Chondrocyte (in vitro differentiated cells): ENCODE results near the gene ALG14. TPM values are rescaled to one million over a fixed set of nuclear protein-coding genes. Genes with fewer than 3 reads are reported as not detected.

Experiments used
- DNase-seq: peaks from one replicate; pipeline ENCODE4 v3.0.0; 2021; ENCODE audit warnings: mixed read lengths, low spot score
- H3K27ac Mint-ChIP-seq: one replicate; pipeline ENCODE4 v1.8.0; 2021; ENCODE audit warnings: mild to moderate bottlenecking, moderate library complexity, mixed read lengths; ENCODE audit not compliant: unreplicated experiment
- H3K27me3 Mint-ChIP-seq: 2 replicates; pipeline ENCODE4 v1.8.0; 2021; ENCODE audit warnings: low read depth, mixed read lengths
- H3K36me3 Mint-ChIP-seq: 2 replicates; pipeline ENCODE4 v1.8.0; 2021; ENCODE audit warnings: low read depth, mixed read lengths
- H3K4me1 Mint-ChIP-seq: 2 replicates; pipeline ENCODE4 v1.8.0; 2021; ENCODE audit warnings: low read depth, mild to moderate bottlenecking, mixed read lengths
- H3K4me3 Mint-ChIP-seq: one replicate; pipeline ENCODE4 v1.8.0; 2021; ENCODE audit warnings: mild to moderate bottlenecking, moderate library complexity, mixed read lengths; ENCODE audit not compliant: unreplicated experiment
- H3K9me3 Mint-ChIP-seq: 2 replicates; pipeline ENCODE4 v1.8.0; 2021; ENCODE audit warnings: low read depth, mixed read lengths
- CTCF ChIP-seq: fragments of 200-600 bp; sonication (generic); IDR thresholded peaks from 2 replicates; pipeline ENCODE4 v1.5.0; 2021; ENCODE audit warnings: antibody characterized with exemption, mild to moderate bottlenecking, moderate library complexity
- total RNA-seq: library from RNA; stranded (reverse); gene quantifications from 3 replicates; pipeline ENCODE4 v1.2.1, GENCODE V29; 2021

ALG14 gene
- total RNA-seq, 1 donor from 2014 or later, result 3.8 TPM

GRCh38 chr1:95108792-95109191, 36.0 kb upstream of the ALG14 start:
- no peak for DNase-seq
- H3K4me1 Mint-ChIP-seq, result no peaks in the 10 kb centered on the region
- no peaks in the 10 kb centered on the region for H3K9me3 Mint-ChIP-seq
- no peak for TF ChIP-seq CTCF
- H3K27me3 Mint-ChIP-seq, result peaks cover 20% of the 10 kb centered on the region
- no peak overlapping the region for H3K27ac Mint-ChIP-seq
- H3K36me3 Mint-ChIP-seq, result no peaks in the 10 kb centered on the region
- H3K4me3 Mint-ChIP-seq, result no peak overlapping the region

DNA sequence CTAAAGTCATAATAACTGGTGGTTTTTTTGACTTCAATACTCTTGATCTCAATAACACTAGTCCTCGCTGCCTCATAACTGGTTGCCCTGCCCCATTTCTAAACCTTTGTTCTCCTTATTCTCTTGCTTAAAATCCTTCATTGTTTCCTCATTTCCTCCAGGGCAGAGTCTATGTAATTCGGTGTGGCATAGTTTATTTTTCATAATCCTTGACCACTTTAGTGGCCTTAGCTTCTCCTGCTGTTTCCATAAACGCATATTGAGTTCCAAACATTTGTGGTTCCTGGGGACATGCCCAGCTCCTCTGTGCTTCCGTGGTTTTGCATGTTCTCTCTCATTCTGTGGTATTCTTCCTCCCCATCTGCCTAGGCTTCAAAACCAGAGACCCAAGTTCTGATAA, 25.4 kb upstream of the ALG14 start:
- Mint-ChIP-seq H3K4me1 (no peaks in the 10 kb centered on the region), H3K27me3 (peaks cover 2% of the 10 kb centered on the region), H3K36me3 (no peaks in the 10 kb centered on the region), H3K9me3 (no peaks in the 10 kb centered on the region), H3K4me3 (no peak overlapping the region), H3K27ac (no peak overlapping the region)
- DNase-seq, result no peak
- TF ChIP-seq CTCF, result no peak

DNA sequence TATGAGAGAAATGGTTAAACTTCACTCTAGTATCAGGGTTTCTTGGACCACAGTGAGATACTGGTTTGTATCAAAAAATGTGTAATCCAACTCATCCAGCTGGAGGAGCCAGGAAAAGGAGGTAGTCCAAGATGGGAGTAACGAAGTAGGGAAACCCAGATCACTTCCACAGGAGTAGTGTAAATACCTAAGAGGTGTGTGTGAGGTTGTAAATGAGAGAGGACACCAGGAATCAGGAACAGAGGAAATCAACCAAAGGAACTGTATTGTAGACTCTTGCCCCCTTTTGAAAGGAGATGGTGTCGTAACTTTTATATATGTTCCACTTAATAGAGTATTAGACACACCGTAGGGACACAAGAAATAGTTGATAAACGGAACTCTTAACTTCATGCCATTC, 24.7 kb upstream of the ALG14 start:
- Mint-ChIP-seq H3K27ac (no peak overlapping the region), H3K9me3 (no peaks in the 10 kb centered on the region), H3K4me1 (no peaks in the 10 kb centered on the region), H3K27me3 (no peaks in the 10 kb centered on the region), H3K36me3 (no peaks in the 10 kb centered on the region), H3K4me3 (no peak overlapping the region)
- TF ChIP-seq CTCF, result no peak
- no peak for DNase-seq

DNA sequence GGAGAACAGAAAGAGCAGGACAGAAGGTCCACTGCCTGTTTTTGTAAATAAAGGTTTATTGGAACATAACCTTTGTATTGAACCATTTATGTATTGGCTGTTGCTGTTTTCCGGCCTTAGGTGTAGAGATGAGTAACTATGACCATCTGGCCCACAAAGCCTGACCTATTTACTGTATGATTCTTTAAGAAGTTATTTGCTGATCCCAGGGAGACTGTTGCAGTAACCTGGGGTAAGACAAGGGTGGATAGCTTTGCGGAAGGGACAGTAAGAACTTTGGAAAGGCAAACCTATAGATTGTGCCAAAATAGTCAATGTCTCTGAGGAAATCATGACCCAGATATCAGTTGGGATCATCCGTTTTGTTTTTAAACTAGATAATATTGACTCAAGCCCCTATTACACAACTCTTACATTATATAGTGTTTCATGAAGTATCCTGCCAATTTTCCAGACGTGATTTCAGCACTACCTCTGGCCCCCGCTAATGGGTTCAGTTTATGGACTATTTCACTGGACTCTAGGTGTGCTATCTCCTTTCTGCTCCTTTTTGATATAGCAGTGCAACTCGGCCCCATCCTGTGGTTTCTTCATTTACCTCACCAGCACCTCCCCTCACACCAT, 23.6 kb upstream of the ALG14 start:
- no peak for TF ChIP-seq CTCF
- DNase-seq, result no peak
- H3K36me3 Mint-ChIP-seq, result no peaks in the 10 kb centered on the region
- H3K9me3 Mint-ChIP-seq, result no peaks in the 10 kb centered on the region
- no peak overlapping the region for H3K27ac Mint-ChIP-seq
- no peak overlapping the region for H3K4me3 Mint-ChIP-seq
- H3K27me3 Mint-ChIP-seq, result no peaks in the 10 kb centered on the region
- no peaks in the 10 kb centered on the region for H3K4me1 Mint-ChIP-seq

DNA sequence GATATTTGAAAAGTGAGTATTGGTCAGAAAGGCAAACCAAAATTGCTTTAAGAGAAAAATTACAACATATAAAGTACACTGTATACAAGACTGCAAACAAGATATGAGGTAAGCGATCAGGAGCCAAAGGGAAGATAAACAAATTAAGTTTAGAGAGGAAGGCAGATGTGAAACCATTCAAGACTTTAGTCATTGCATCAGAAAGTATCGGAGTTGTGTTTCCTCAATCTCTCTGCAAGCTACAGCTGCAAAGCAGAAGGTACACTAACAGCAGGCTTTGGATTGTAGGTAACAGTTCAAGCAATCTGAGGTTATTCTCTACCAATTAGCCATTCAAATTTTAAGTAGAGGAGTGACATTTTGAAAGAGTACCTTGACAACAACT, 23.1 kb upstream of the ALG14 start:
- DNase-seq, result no peak
- Mint-ChIP-seq H3K9me3 (no peaks in the 10 kb centered on the region), H3K4me3 (no peak overlapping the region), H3K36me3 (no peaks in the 10 kb centered on the region), H3K27ac (no peak overlapping the region), H3K27me3 (no peaks in the 10 kb centered on the region), H3K4me1 (no peaks in the 10 kb centered on the region)
- no peak for TF ChIP-seq CTCF
